Erythroblast (primary cell): ENCODE results near the gene THYN1.
"Not testable (repeated sequence)": the region's sequence is repeated elsewhere in the genome, so short reads cannot be mapped to it uniquely, and the experiment has no call there.

Experiments used
- GATA1 ChIP-seq: IDR thresholded peaks from 2 replicates; pipeline ENCODE4 v1.6.1; 2011; ENCODE audit warnings: low read depth, mild to moderate bottlenecking, control low read depth, low read length, moderate library complexity
- POLR2A ChIP-seq: IDR thresholded peaks from 2 replicates; pipeline ENCODE4 v1.6.1; 2011; ENCODE audit warnings: mild to moderate bottlenecking, low read length

DNA sequence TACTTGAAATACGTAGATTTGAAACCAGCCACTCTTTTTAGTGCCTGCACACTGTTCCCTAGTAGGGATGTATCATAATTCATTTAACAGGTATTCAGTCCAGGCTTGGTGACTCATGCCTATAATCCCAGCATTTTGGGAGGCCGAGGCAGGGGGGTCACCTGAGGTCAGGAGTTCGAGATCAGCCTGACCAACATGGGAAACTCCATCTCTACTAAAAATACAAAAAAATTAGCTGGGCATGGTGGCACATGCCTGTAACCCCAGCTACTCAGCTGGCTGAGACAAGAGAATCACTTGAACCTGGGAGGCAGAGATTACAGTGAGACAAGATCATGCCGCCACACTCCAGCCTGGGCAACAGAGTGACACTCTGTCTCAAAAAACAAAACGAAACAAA is 31.2 kb upstream of the THYN1 start:
- TF ChIP-seq POLR2A, GATA1: not testable (repeated sequence)
